HEK293 (cell line): Measurements from ENCODE around the gene ODAD3.
A peak's percentile ranks its signal among the peaks of the same experiment; 100 is the strongest.

Experiments
- BCL11B ChIP-seq: fragments of 450-650 bp; formaldehyde crosslinking; IDR thresholded peaks from 2 replicates; pipeline ENCODE4 v1.5.1; 2016; ENCODE audit warnings: low read depth, missing biosample characterization, missing genetic modification characterization
- GFI1B ChIP-seq: fragments of 450-650 bp; formaldehyde crosslinking; IDR thresholded peaks from 2 replicates; pipeline ENCODE4 v1.5.1; 2016; ENCODE audit warnings: missing biosample characterization, missing genetic modification characterization
- HOXC10 ChIP-seq: sonication (generic); formaldehyde crosslinking; IDR thresholded peaks from 2 replicates; pipeline ENCODE4 v1.8.1; 2023; ENCODE audit warnings: mild to moderate bottlenecking, missing genetic modification reagents
- IKZF3 ChIP-seq: fragments of 450-650 bp; IDR thresholded peaks from 2 replicates; pipeline ENCODE4 v1.5.0; 2018; ENCODE audit warnings: missing biosample characterization, mild to moderate bottlenecking, missing genetic modification characterization, moderate library complexity
- MEIS1 ChIP-seq: sonication (generic); formaldehyde crosslinking; IDR thresholded peaks from 2 replicates; pipeline ENCODE4 v1.8.1; 2022; ENCODE audit warnings: missing genetic modification reagents, mild to moderate bottlenecking, borderline replicate concordance
- SETDB1 ChIP-seq: IDR thresholded peaks from one replicate; pipeline ENCODE4 v1.6.1; 2017; ENCODE audit warnings: mild to moderate bottlenecking, low read length, moderate library complexity, mixed read lengths; ENCODE audit not compliant: insufficient read length
- WT1 ChIP-seq: fragments of 450-650 bp; formaldehyde crosslinking; IDR thresholded peaks from 2 replicates; pipeline ENCODE4 v1.5.1; 2016; ENCODE audit warnings: missing biosample characterization, missing genetic modification characterization
- ZIC2 ChIP-seq: fragments of 450-650 bp; formaldehyde crosslinking; IDR thresholded peaks from 2 replicates; pipeline ENCODE4 v1.5.1; 2016; ENCODE audit warnings: missing biosample characterization, missing genetic modification characterization
- ZNF138 ChIP-seq: fragments of 450-650 bp; formaldehyde crosslinking; IDR thresholded peaks from 2 replicates; pipeline ENCODE4 v1.5.1; 2016; ENCODE audit warnings: missing biosample characterization, missing genetic modification characterization, borderline replicate concordance
- ZNF155 ChIP-seq: fragments of 450-650 bp; formaldehyde crosslinking; IDR thresholded peaks from 2 replicates; pipeline ENCODE4 v1.5.1; 2016; ENCODE audit warnings: missing biosample characterization, missing genetic modification characterization
- ZNF23 ChIP-seq: fragments of 450-650 bp; formaldehyde crosslinking; IDR thresholded peaks from 2 replicates; pipeline ENCODE4 v1.5.1; 2016; ENCODE audit warnings: missing biosample characterization, missing genetic modification characterization, borderline replicate concordance
- ZNF266 ChIP-seq: fragments of 450-650 bp; formaldehyde crosslinking; IDR thresholded peaks from 2 replicates; pipeline ENCODE4 v1.5.1; 2016; ENCODE audit warnings: missing biosample characterization, missing genetic modification characterization, low read depth
- ZNF341 ChIP-seq: fragments of 450-650 bp; formaldehyde crosslinking; IDR thresholded peaks from 2 replicates; pipeline ENCODE4; 2016; ENCODE audit warnings: low read depth, missing biosample characterization, missing genetic modification characterization
- ZNF423 ChIP-seq: fragments of 450-650 bp; formaldehyde crosslinking; IDR thresholded peaks from 2 replicates; pipeline ENCODE4 v1.5.1; 2016; ENCODE audit warnings: missing biosample characterization, missing genetic modification characterization
- ZNF501 ChIP-seq: fragments of 450-650 bp; formaldehyde crosslinking; IDR thresholded peaks from 2 replicates; pipeline ENCODE4 v1.5.1; 2016; ENCODE audit warnings: missing biosample characterization, missing genetic modification characterization
- ZNF514 ChIP-seq: fragments of 450-650 bp; formaldehyde crosslinking; IDR thresholded peaks from 2 replicates; pipeline ENCODE4 v1.5.1; 2016; ENCODE audit warnings: missing biosample characterization, missing genetic modification characterization
- ZNF558 ChIP-seq: fragments of 450-650 bp; formaldehyde crosslinking; IDR thresholded peaks from 2 replicates; pipeline ENCODE4 v1.5.1; 2016; ENCODE audit warnings: missing biosample characterization, missing genetic modification characterization
- ZNF560 ChIP-seq: fragments of 450-650 bp; formaldehyde crosslinking; IDR thresholded peaks from 2 replicates; pipeline ENCODE4 v1.5.1; 2017; ENCODE audit warnings: missing biosample characterization, missing genetic modification characterization, borderline replicate concordance
- ZNF623 ChIP-seq: fragments of 450-650 bp; formaldehyde crosslinking; IDR thresholded peaks from 2 replicates; pipeline ENCODE4 v1.5.1; 2016; ENCODE audit warnings: missing biosample characterization, missing genetic modification characterization
- ZNF629 ChIP-seq: fragments of 450-650 bp; formaldehyde crosslinking; IDR thresholded peaks from 2 replicates; pipeline ENCODE4 v1.5.1; 2017; ENCODE audit warnings: missing biosample characterization, missing genetic modification characterization
- ZNF654 ChIP-seq: fragments of 450-650 bp; formaldehyde crosslinking; IDR thresholded peaks from 2 replicates; pipeline ENCODE4 v1.5.1; 2016; ENCODE audit warnings: low read depth, missing biosample characterization, missing genetic modification characterization
- ZNF664 ChIP-seq: fragments of 450-650 bp; formaldehyde crosslinking; IDR thresholded peaks from 2 replicates; pipeline ENCODE4 v1.5.1; 2016; ENCODE audit warnings: missing biosample characterization, missing genetic modification characterization
- ZNF76 ChIP-seq: fragments of 450-650 bp; formaldehyde crosslinking; IDR thresholded peaks from 2 replicates; pipeline ENCODE4; 2016; ENCODE audit warnings: low read depth, missing biosample characterization, missing genetic modification characterization, borderline replicate concordance
- ZNF768 ChIP-seq: fragments of 450-650 bp; formaldehyde crosslinking; IDR thresholded peaks from 2 replicates; pipeline ENCODE4 v1.5.1; 2018; ENCODE audit warnings: missing biosample characterization, mild to moderate bottlenecking, missing genetic modification characterization
- ZNF830 ChIP-seq: fragments of 450-650 bp; IDR thresholded peaks from 2 replicates; pipeline ENCODE4 v1.5.0; 2018; ENCODE audit warnings: missing biosample characterization, missing genetic modification characterization, low read depth, mild to moderate bottlenecking, moderate library complexity
- ZSCAN23 ChIP-seq: fragments of 450-650 bp; formaldehyde crosslinking; IDR thresholded peaks from 2 replicates; pipeline ENCODE4 v1.5.1; 2016; ENCODE audit warnings: missing biosample characterization, missing genetic modification characterization
- ZSCAN30 ChIP-seq: fragments of 450-650 bp; IDR thresholded peaks from 2 replicates; pipeline ENCODE4 v1.5.1; 2018; ENCODE audit warnings: missing biosample characterization, mild to moderate bottlenecking, missing genetic modification characterization, moderate library complexity
- TF ChIP-seq, protein P1 (sequence below): fragments of 450-650 bp; formaldehyde crosslinking; optimal IDR thresholded peaks from 2 replicates; pipeline ENCODE3; 2016; ENCODE audit warnings: missing biosample characterization, mild to moderate bottlenecking, missing genetic modification characterization
- TF ChIP-seq, protein P2 (sequence below): fragments of 450-650 bp; formaldehyde crosslinking; IDR thresholded peaks from 2 replicates; pipeline ENCODE4 v1.5.1; 2016; ENCODE audit warnings: missing biosample characterization, missing genetic modification characterization, borderline replicate concordance
- TF ChIP-seq, protein P3 (sequence below): fragments of 450-650 bp; formaldehyde crosslinking; IDR thresholded peaks from 2 replicates; pipeline ENCODE4 v1.5.1; 2016; ENCODE audit warnings: missing biosample characterization, missing genetic modification characterization
- TF ChIP-seq, protein P4 (sequence below): fragments of 450-650 bp; formaldehyde crosslinking; IDR thresholded peaks from 2 replicates; pipeline ENCODE4 v1.5.1; 2016; ENCODE audit warnings: missing biosample characterization, missing genetic modification characterization
- TF ChIP-seq, protein P5 (sequence below): fragments of 450-650 bp; formaldehyde crosslinking; conservative IDR thresholded peaks from 2 replicates; pipeline ENCODE4 v1.5.1; 2016; ENCODE audit warnings: low read depth, missing biosample characterization, missing genetic modification characterization

Gene ODAD3

DNA sequence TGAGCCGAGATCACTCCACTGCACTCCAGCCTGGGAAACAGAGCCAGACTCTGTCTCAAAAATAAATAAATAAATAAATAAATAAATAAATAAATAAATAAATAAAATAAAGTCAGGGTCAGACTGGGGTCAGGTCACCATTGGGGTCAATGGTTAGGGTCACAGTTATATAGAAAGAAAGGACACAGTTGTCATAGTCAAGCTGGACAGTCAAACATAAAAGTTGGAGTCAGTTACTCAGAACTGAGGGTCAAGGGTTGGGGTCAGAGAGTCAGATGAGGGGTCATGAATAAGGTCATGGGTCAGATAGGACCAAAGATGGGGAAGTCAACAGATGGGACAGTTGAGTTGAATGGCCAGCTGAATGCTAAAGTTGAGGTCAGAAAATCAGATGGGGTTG, 34.1 kb downstream of the ODAD3 start (continued):
- TF ChIP-seq, protein P1, sequence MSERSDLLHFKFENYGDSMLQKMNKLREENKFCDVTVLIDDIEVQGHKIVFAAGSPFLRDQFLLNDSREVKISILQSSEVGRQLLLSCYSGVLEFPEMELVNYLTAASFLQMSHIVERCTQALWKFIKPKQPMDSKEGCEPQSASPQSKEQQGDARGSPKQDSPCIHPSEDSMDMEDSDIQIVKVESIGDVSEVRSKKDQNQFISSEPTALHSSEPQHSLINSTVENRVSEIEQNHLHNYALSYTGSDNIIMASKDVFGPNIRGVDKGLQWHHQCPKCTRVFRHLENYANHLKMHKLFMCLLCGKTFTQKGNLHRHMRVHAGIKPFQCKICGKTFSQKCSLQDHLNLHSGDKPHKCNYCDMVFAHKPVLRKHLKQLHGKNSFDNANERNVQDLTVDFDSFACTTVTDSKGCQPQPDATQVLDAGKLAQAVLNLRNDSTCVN (tag by site-specific recombination), result no peak
- TF ChIP-seq BCL11B (tag by site-specific recombination) (peak; percentile 100), ZNF830 (tag by site-specific recombination) (no peak), ZNF558 (tag by site-specific recombination) (peak; percentile 79), ZNF514 (tag by site-specific recombination) (peak; percentile 55; the same call in 1 of the 2 replicates), ZNF76 (tag by site-specific recombination) (no peak), ZNF654 (tag by site-specific recombination) (peak; percentile 49), ZNF629 (tag by site-specific recombination) (peak; percentile 47; the same call in 1 of the 2 replicates), ZSCAN30 (no peak), IKZF3 (tag by site-specific recombination) (no peak), ZNF501 (tag by site-specific recombination) (no peak), SETDB1 (no peak), ZNF23 (tag by site-specific recombination) (no peak), ZNF423 (tag by site-specific recombination) (no peak), ZNF768 (tag by site-specific recombination) (no peak), ZNF623 (peak; percentile 84), ZNF155 (no peak), MEIS1 (no peak), ZIC2 (no peak), ZNF560 (tag by site-specific recombination) (peak; percentile 95), ZNF341 (tag by site-specific recombination) (peak; percentile 25; the same call in 1 of the 2 replicates), HOXC10 (CRISPR knock-in tag) (no peak), ZNF266 (tag by site-specific recombination) (peak; percentile 93), ZNF664 (tag by site-specific recombination) (peak; percentile 78), ZNF138 (tag by site-specific recombination) (peak; percentile 80; the same call in 1 of the 2 replicates), ZSCAN23 (tag by site-specific recombination) (no peak), GFI1B (no peak), WT1 (tag by site-specific recombination) (no peak)
- TF ChIP-seq, protein P2, sequence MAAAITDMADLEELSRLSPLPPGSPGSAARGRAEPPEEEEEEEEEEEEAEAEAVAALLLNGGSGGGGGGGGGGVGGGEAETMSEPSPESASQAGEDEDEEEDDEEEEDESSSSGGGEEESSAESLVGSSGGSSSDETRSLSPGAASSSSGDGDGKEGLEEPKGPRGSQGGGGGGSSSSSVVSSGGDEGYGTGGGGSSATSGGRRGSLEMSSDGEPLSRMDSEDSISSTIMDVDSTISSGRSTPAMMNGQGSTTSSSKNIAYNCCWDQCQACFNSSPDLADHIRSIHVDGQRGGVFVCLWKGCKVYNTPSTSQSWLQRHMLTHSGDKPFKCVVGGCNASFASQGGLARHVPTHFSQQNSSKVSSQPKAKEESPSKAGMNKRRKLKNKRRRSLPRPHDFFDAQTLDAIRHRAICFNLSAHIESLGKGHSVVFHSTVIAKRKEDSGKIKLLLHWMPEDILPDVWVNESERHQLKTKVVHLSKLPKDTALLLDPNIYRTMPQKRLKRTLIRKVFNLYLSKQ (tag by site-specific recombination), result no peak
- TF ChIP-seq, protein P3, sequence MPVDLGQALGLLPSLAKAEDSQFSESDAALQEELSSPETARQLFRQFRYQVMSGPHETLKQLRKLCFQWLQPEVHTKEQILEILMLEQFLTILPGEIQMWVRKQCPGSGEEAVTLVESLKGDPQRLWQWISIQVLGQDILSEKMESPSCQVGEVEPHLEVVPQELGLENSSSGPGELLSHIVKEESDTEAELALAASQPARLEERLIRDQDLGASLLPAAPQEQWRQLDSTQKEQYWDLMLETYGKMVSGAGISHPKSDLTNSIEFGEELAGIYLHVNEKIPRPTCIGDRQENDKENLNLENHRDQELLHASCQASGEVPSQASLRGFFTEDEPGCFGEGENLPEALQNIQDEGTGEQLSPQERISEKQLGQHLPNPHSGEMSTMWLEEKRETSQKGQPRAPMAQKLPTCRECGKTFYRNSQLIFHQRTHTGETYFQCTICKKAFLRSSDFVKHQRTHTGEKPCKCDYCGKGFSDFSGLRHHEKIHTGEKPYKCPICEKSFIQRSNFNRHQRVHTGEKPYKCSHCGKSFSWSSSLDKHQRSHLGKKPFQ, result 0 out of 2 replicates have a peak, but pooled peaks have one; percentile 25
- TF ChIP-seq, protein P4, sequence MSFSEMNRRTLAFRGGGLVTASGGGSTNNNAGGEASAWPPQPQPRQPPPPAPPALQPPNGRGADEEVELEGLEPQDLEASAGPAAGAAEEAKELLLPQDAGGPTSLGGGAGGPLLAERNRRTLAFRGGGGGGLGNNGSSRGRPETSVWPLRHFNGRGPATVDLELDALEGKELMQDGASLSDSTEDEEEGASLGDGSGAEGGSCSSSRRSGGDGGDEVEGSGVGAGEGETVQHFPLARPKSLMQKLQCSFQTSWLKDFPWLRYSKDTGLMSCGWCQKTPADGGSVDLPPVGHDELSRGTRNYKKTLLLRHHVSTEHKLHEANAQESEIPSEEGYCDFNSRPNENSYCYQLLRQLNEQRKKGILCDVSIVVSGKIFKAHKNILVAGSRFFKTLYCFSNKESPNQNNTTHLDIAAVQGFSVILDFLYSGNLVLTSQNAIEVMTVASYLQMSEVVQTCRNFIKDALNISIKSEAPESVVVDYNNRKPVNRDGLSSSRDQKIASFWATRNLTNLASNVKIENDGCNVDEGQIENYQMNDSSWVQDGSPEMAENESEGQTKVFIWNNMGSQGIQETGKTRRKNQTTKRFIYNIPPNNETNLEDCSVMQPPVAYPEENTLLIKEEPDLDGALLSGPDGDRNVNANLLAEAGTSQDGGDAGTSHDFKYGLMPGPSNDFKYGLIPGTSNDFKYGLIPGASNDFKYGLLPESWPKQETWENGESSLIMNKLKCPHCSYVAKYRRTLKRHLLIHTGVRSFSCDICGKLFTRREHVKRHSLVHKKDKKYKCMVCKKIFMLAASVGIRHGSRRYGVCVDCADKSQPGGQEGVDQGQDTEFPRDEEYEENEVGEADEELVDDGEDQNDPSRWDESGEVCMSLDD (tag by site-specific recombination), result no peak
- TF ChIP-seq, protein P5, sequence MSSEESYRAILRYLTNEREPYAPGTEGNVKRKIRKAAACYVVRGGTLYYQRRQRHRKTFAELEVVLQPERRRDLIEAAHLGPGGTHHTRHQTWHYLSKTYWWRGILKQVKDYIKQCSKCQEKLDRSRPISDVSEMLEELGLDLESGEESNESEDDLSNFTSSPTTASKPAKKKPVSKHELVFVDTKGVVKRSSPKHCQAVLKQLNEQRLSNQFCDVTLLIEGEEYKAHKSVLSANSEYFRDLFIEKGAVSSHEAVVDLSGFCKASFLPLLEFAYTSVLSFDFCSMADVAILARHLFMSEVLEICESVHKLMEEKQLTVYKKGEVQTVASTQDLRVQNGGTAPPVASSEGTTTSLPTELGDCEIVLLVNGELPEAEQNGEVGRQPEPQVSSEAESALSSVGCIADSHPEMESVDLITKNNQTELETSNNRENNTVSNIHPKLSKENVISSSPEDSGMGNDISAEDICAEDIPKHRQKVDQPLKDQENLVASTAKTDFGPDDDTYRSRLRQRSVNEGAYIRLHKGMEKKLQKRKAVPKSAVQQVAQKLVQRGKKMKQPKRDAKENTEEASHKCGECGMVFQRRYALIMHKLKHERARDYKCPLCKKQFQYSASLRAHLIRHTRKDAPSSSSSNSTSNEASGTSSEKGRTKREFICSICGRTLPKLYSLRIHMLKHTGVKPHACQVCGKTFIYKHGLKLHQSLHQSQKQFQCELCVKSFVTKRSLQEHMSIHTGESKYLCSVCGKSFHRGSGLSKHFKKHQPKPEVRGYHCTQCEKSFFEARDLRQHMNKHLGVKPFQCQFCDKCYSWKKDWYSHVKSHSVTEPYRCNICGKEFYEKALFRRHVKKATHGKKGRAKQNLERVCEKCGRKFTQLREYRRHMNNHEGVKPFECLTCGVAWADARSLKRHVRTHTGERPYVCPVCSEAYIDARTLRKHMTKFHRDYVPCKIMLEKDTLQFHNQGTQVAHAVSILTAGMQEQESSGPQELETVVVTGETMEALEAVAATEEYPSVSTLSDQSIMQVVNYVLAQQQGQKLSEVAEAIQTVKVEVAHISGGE (tag by site-specific recombination), result peak; percentile 81
